ENCODE data around the gene ROR2.
"Not testable (repeated sequence)": the region's sequence is repeated elsewhere in the genome, so short reads cannot be mapped to it uniquely, and the experiment has no call there.

Gene ROR2

DNA sequence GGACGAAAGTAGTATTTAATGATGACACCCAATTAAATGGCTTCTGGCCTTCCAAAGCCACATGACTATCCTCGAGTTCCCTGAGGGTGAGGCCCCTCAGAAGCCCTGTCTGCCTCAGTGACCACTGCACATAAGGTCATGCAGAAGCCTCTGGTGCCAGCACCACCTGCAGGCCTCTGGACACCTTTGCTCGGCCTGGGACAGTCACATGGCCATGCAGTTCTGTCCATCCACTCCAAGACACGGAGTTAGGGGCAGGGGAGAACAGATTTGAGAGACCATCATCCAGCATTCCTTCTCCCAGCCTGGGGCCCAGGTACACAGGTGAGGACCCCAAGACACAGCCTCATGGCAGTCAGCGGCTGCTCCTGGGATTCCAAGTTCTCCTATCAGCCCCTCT lies 145.0 kb downstream of the ROR2 start:
- no peak for DNase-seq (ENCODE audit: low read depth, low spot score)
- Histone ChIP-seq H3K36me3 (ENCODE audit: insufficient read depth, low read length) (no peaks in the 10 kb centered on the region), H3K9ac (ENCODE audit: insufficient read length) (no peak overlapping the region), H3K9me3 (ENCODE audit: low read depth, low read length) (no peaks in the 10 kb centered on the region), H3K27ac (no peak overlapping the region), H3K4me3 (no peak overlapping the region)
- TF ChIP-seq POLR2AphosphoS5 (IDR thresholded peaks at IDR 0.05; ENCODE audit: borderline replicate concordance, low read depth, low read length) (no peak), EZH2 (IDR thresholded peaks at IDR 0.05) (no peak), FOXP2 (optimal IDR thresholded peaks at IDR 0.05; ENCODE audit: control extremely low read depth, extremely low read length, insufficient read depth) (no peak)

DNA sequence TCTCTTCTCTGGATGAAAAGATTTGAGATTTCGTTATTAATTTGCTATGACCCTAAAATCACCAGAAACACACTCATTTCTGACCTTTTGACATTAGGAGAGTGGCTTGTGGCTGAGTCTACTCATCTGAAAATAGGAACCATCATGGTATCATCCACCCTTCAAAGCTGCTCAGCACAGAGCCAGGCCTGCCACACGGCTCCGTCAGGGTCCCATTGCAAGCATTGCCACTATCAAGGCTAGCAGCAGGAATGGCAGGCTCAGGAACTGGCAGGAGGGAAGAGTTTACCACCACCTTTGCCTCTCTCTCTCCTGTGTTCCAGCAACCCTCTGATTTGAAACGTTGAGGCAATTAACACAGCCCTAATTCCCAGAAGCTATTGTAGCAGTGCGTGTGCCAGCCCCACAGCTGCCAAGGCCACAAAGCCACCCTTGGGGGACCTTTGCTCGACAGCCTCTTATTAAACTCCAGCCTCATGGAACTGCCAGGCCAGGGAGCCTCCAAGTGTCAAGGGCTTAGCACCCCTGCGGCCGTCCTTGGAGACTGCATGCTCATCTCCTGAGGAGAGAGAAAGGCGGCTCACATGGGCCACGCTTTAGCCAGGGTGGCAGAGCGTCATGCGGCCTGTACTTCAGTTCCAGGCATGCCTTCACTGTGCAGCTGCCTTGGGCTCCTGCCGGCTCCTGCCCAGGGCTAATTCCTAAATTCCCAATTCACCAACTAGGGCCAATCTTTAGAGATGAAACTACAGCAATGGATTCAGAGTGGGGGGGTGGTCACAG lies 145.9 kb downstream of the ROR2 start:
- TF ChIP-seq POLR2AphosphoS5 (IDR thresholded peaks at IDR 0.05; ENCODE audit: borderline replicate concordance, low read depth, low read length) (no peak), FOXP2 (optimal IDR thresholded peaks at IDR 0.05; ENCODE audit: control extremely low read depth, extremely low read length, insufficient read depth) (no peak), EZH2 (IDR thresholded peaks at IDR 0.05) (no peak)
- Histone ChIP-seq H3K36me3 (ENCODE audit: insufficient read depth, low read length) (no peaks in the 10 kb centered on the region), H3K27ac (no peak overlapping the region), H3K9ac (ENCODE audit: insufficient read length) (no peak overlapping the region), H3K4me3 (no peak overlapping the region), H3K9me3 (ENCODE audit: low read depth, low read length) (no peaks in the 10 kb centered on the region)
- no peak for DNase-seq (ENCODE audit: low read depth, low spot score)

DNA sequence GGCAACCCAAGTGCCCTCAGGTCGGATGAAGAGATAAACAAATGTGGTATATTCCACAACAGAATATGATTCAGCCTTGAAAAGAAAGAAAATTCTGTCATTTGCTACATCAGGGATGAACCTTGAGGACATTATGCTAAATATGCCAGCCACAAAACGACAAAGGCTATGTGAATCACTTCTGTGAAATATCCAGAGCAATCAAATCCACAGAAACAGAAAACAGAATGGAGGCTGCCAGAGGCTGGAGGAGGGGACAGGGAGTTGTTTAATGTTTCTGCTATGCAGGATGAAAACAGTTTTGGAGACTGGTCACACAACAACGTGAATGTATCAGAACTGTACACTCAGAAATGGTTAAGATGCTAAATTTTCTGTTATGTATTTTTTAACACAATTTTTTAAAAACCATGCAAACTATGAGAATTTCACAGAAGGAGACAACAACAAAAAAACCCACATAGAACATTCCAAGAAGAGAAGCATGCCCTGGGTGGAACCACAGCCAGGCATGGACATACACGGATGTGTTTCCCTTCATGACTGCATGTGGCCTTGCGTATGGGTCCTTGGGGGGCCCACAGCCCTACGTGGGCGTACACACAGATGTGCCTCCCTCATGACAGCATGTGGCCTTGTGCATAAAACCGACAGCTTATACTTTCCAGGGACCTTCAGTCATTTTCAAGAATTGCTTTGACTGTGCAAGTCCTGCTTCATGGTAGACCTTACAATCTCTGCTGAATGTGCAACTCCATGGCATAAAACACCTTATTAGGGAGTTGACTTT lies 146.7 kb downstream of the ROR2 start:
- no peak for DNase-seq (ENCODE audit: low read depth, low spot score)
- no peak overlapping the region for H3K27ac ChIP-seq
- TF ChIP-seq FOXP2 (optimal IDR thresholded peaks at IDR 0.05; ENCODE audit: control extremely low read depth, extremely low read length, insufficient read depth) (no peak), POLR2AphosphoS5 (IDR thresholded peaks at IDR 0.05; ENCODE audit: borderline replicate concordance, low read depth, low read length) (no peak), EZH2 (IDR thresholded peaks at IDR 0.05) (no peak)
- no peaks in the 10 kb centered on the region for H3K9me3 ChIP-seq (ENCODE audit: low read depth, low read length)
- no peaks in the 10 kb centered on the region for H3K36me3 ChIP-seq (ENCODE audit: insufficient read depth, low read length)
- H3K9ac ChIP-seq (ENCODE audit: insufficient read length): no peak overlapping the region
- H3K4me3 ChIP-seq: no peak overlapping the region

DNA sequence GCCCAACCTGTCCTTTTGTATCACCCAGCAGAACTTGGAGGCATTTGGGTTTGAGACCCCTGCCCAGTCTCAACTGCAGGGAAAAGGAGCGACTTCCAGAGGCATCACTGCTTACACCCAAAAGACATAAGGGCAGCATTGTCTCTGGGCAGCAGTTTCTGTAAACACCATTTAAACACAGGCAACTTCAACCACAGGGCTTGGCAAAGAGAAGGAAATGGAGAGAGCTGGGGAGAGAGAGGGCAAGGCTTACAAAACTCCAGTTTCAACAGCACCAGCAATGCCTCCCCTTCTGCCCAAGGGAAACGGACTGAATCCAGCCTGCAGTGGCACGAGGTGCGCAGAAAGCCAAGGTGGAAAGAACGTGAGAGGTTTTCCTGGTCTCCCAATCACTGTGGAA lies 147.6 kb downstream of the ROR2 start:
- Histone ChIP-seq H3K4me3 (no peak overlapping the region), H3K27ac (no peak overlapping the region), H3K9me3 (ENCODE audit: low read depth, low read length) (no peaks in the 10 kb centered on the region), H3K36me3 (ENCODE audit: insufficient read depth, low read length) (no peaks in the 10 kb centered on the region), H3K9ac (ENCODE audit: insufficient read length) (no peak overlapping the region)
- TF ChIP-seq POLR2AphosphoS5 (IDR thresholded peaks at IDR 0.05; ENCODE audit: borderline replicate concordance, low read depth, low read length) (no peak), EZH2 (IDR thresholded peaks at IDR 0.05) (no peak), FOXP2 (optimal IDR thresholded peaks at IDR 0.05; ENCODE audit: control extremely low read depth, extremely low read length, insufficient read depth) (no peak)
- DNase-seq (ENCODE audit: low read depth, low spot score): no peak

DNA sequence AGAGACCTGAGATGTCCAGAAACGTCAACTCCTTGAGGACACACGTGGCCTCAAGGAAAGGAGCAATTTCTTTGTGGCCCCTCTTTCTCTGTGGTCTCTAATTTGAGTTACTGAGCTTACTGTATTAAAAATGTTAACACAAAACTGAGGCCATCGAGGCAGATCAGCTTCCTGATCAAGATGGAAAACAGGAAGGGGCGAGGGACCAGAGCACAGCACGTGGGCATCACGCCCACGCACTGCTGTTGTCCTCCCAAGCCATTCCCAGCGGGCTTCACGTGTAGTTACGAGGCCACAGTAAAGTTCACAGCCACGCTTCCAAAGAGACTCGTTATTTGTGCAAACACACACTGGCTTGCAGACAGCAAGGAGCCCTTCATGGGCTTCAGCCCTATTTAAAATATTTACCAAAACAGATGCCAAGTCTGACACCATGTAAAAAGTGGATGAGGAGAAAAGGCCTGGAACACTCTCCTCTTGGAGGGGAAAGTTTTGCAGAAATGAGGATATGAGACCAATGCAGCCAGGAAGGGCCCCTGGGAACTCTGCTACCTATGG lies 149.5 kb downstream of the ROR2 start:
- no peak for DNase-seq (ENCODE audit: low read depth, low spot score)
- H3K27ac ChIP-seq: no peak overlapping the region
- H3K36me3 ChIP-seq (ENCODE audit: insufficient read depth, low read length): no peaks in the 10 kb centered on the region
- H3K4me3 ChIP-seq: no peak overlapping the region
- TF ChIP-seq POLR2AphosphoS5 (IDR thresholded peaks at IDR 0.05; ENCODE audit: borderline replicate concordance, low read depth, low read length): no peak
- no peaks in the 10 kb centered on the region for H3K9me3 ChIP-seq (ENCODE audit: low read depth, low read length)
- H3K9ac ChIP-seq (ENCODE audit: insufficient read length): no peak overlapping the region

DNA sequence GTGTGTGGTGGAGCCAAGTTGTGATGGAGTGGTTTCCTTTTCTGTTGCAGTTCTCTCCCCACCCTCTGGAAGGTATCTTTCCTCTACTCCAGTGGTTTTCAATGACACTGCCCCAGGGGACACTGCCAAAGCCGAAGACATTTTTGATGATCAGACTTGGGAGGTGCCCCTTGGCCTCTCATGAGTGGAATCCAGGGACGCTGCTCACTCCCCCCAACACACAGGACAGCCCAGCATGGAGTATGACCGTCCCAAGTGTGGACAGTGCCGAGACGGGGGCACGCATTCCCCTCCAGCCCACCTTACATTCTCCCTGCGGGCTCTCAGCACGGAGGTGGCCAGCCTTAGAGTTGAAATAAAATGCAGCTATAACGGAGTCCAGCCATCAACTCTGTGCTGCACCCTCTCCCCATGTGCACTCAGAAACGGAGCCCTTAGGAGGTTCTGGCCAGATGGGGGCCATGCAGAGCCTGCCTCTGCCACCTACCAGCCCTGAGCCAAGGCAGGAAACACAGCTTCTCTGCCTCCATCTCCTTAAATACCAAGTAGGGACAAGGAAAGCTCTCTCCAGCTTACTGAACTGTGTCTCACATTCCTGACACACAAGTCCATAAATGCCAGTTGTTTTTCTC lies 150.8 kb downstream of the ROR2 start:
- no peak for TF ChIP-seq EZH2 (IDR thresholded peaks at IDR 0.05)
- no peak for TF ChIP-seq FOXP2 (optimal IDR thresholded peaks at IDR 0.05; ENCODE audit: control extremely low read depth, extremely low read length, insufficient read depth)
- no peak for TF ChIP-seq POLR2AphosphoS5 (IDR thresholded peaks at IDR 0.05; ENCODE audit: borderline replicate concordance, low read depth, low read length)
- no peaks in the 10 kb centered on the region for H3K9me3 ChIP-seq (ENCODE audit: low read depth, low read length)
- H3K4me3 ChIP-seq: no peak overlapping the region
- no peak overlapping the region for H3K27ac ChIP-seq
- no peaks in the 10 kb centered on the region for H3K36me3 ChIP-seq (ENCODE audit: insufficient read depth, low read length)
- no peak for DNase-seq (ENCODE audit: low read depth, low spot score)
- no peak overlapping the region for H3K9ac ChIP-seq (ENCODE audit: insufficient read length)

DNA sequence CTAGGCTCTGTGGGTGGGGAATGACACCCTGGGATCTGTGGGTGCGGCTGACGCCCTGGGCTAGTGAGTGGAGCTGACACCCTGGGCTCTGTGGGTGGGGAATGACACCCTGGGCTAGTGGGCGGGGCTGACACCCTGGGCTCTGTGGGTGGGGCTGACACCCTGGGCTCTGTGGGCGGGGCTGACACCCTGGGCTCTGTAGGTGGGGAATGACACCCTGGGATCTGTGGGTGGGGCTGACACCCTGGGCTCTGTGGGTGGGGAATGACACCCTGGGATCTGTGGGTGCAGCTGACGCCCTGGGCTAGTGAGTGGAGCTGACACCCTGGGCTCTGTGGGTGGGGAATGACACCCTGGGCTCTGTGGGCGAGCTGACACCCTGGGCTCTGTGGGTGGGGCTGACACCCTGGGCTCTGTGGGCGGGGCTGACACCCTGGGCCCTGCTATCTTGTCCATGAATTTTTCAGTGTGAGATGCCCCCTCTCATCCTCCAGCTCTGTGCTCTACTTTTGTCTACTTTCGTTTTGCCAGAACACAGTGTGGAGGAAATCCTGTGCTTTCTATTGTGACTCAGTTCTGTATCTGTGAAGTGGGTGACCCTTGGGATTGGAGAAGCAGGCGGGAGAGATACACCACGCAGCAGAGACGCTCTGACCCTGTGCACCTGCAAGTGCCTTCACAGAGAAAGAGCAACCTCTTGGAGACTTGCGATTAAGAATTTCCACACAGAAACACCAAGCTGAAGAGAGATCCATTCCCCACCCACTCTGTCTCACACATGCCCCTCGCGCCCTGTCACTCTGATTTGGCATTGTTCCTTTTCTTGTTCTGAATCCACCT lies 151.5 kb downstream of the ROR2 start:
- H3K4me3 ChIP-seq; H3K9me3 ChIP-seq (ENCODE audit: low read depth, low read length); DNase-seq (ENCODE audit: low read depth, low spot score); H3K9ac ChIP-seq (ENCODE audit: insufficient read length); H3K36me3 ChIP-seq (ENCODE audit: insufficient read depth, low read length); H3K27ac ChIP-seq: not testable (repeated sequence)

DNA sequence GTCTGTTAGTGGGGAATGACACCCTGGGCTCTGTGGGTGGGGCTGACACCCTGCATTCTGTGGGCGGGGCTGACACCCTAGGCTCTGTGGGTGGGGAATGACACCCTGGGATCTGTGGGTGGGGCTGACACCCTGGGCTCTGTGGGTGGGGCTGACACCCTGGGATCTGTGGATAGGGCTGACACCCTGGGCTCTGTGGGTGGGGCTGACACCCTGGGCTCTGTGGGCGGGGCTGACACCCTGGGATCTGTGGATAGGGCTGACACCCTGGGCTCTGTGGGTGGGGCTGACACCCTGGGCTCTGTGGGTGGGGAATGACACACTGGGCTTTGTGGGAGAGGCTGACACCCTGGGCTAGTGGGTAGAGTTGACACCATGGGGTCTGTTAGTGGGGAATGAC lies 152.5 kb downstream of the ROR2 start:
- H3K9ac ChIP-seq (ENCODE audit: insufficient read length); H3K36me3 ChIP-seq (ENCODE audit: insufficient read depth, low read length); H3K9me3 ChIP-seq (ENCODE audit: low read depth, low read length); DNase-seq (ENCODE audit: low read depth, low spot score); H3K27ac ChIP-seq; H3K4me3 ChIP-seq: not testable (repeated sequence)

DNA sequence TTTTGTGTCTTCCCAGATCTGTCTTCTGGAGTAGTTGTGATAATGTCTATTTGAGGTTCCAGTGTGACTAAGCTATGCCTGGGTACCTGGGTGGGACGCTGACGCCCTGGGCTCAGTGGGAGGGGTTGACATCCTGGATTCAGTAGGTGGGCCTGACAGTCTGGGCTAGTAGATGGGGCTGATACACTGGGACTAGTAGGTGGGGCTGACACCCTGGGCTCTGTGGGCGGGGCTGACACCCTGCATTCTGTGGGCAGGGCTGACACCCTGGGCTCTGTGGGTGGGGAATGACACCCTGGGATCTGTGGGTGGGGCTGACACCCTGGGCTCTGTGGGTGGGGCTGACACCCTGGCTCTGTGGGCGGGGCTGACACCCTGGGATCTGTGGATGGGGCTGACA lies 153.5 kb downstream of the ROR2 start:
- not testable (repeated sequence) for H3K36me3 ChIP-seq (ENCODE audit: insufficient read depth, low read length); DNase-seq (ENCODE audit: low read depth, low spot score); H3K27ac ChIP-seq; H3K9ac ChIP-seq (ENCODE audit: insufficient read length); H3K9me3 ChIP-seq (ENCODE audit: low read depth, low read length); H3K4me3 ChIP-seq

All from SK-N-MC (cell line).